Gastroesophageal sphincter (tissue), 3 donors: ENCODE results near the gene SNRNP27.

ENCODE experiments used
- EP300 ChIP-seq: sonication (generic); formaldehyde crosslinking; IDR thresholded peaks from one replicate; pipeline ENCODE4 v1.6.1; 2017; ENCODE audit warnings: antibody characterized with exemption, mild to moderate bottlenecking
- POLR2A ChIP-seq, 2 donors: fragments of 450-650 bp; IDR thresholded peaks; one replicate each; pipeline ENCODE4 v1.6.1; 2017; ENCODE audit warnings: antibody characterized with exemption in 2 of 2, mild to moderate bottlenecking in 2 of 2, moderate library complexity in 1 of 2
- POLR2AphosphoS5 ChIP-seq: sonication (generic); formaldehyde crosslinking; IDR thresholded peaks from one replicate; pipeline ENCODE4 v1.6.1; 2017; ENCODE audit warnings: antibody characterized with exemption
- TF ChIP-seq, protein P1 (sequence below), 4 experiments: fragments of 200-600 bp in 2 of 4; fragments of 450-650 bp in 2 of 4; sonication (generic) in 1 of 4; IDR thresholded peaks; one replicate each; pipeline ENCODE4 v1.5.1; 2017 to 2019; ENCODE audit warnings: antibody characterized with exemption in 4 of 4, mild to moderate bottlenecking in 2 of 4, moderate library complexity in 2 of 4

- TF ChIP-seq, protein P1, sequence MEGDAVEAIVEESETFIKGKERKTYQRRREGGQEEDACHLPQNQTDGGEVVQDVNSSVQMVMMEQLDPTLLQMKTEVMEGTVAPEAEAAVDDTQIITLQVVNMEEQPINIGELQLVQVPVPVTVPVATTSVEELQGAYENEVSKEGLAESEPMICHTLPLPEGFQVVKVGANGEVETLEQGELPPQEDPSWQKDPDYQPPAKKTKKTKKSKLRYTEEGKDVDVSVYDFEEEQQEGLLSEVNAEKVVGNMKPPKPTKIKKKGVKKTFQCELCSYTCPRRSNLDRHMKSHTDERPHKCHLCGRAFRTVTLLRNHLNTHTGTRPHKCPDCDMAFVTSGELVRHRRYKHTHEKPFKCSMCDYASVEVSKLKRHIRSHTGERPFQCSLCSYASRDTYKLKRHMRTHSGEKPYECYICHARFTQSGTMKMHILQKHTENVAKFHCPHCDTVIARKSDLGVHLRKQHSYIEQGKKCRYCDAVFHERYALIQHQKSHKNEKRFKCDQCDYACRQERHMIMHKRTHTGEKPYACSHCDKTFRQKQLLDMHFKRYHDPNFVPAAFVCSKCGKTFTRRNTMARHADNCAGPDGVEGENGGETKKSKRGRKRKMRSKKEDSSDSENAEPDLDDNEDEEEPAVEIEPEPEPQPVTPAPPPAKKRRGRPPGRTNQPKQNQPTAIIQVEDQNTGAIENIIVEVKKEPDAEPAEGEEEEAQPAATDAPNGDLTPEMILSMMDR (IDR thresholded peaks at IDR 0.05) = no peak
- no peak for TF ChIP-seq POLR2A (IDR thresholded peaks at IDR 0.05)
- no peak for TF ChIP-seq POLR2AphosphoS5
- TF ChIP-seq EP300 = no peak
Measured at GRCh38 chr2:69918401-69918800, 24.6 kb downstream of the SNRNP27 start.
